ENCODE results near the gene CEP44.
A peak's percentile ranks its signal among the peaks of the same experiment; 100 is the strongest.
"Not testable (repeated sequence)": the region's sequence is repeated elsewhere in the genome, so short reads cannot be mapped to it uniquely, and the experiment has no call there.

The CEP44 gene

GRCh38 chr4:174279433-174280155, 4.1 kb upstream of the CEP44 start:
- no peak for DNase-seq

- DNase-seq = no peak
Observed at GRCh38 chr4:174281182-174281737, 2.5 kb upstream of the CEP44 start.

GRCh38 chr4:174281901-174282300, 1.8 kb upstream of the CEP44 start:
- no peak for DNase-seq

GRCh38 chr4:174282836-174283506, 740 bp upstream of the CEP44 start:
- DNase-seq = peak; percentile 64

- DNase-seq = no peak
Observed at GRCh38 chr4:174284487-174284886, 776 bp downstream of the CEP44 start.

- no peak for DNase-seq
Observed at GRCh38 chr4:174286870-174287269, 3.2 kb downstream of the CEP44 start.

GRCh38 chr4:174292473-174292872, 8.8 kb downstream of the CEP44 start:
- no peak for DNase-seq

- DNase-seq = not testable (repeated sequence)
Observed at GRCh38 chr4:174294641-174295040, 10.9 kb downstream of the CEP44 start.

- not testable (repeated sequence) for DNase-seq
Observed at GRCh38 chr4:174295142-174295541, 11.4 kb downstream of the CEP44 start.

GRCh38 chr4:174303687-174304086, 20.0 kb downstream of the CEP44 start:
- no peak for DNase-seq

GRCh38 chr4:174304664-174305063, 21.0 kb downstream of the CEP44 start:
- DNase-seq = no peak

GRCh38 chr4:174305961-174306360, 22.2 kb downstream of the CEP44 start:
- DNase-seq = no peak

- no peak for DNase-seq
Observed at GRCh38 chr4:174307694-174308093, 24.0 kb downstream of the CEP44 start.

GRCh38 chr4:174312993-174313392, 29.3 kb downstream of the CEP44 start:
- DNase-seq = no peak

GRCh38 chr4:174314274-174314673, 30.6 kb downstream of the CEP44 start:
- DNase-seq = no peak

- DNase-seq = no peak
Observed at GRCh38 chr4:174314770-174315169, 31.1 kb downstream of the CEP44 start.

- no peak for DNase-seq
Observed at GRCh38 chr4:174316546-174316945, 32.8 kb downstream of the CEP44 start.

GRCh38 chr4:174316954-174317353, 33.2 kb downstream of the CEP44 start:
- no peak for DNase-seq

GRCh38 chr4:174317531-174317930, 33.8 kb downstream of the CEP44 start:
- no peak for DNase-seq

- DNase-seq = no peak
Observed at GRCh38 chr4:174318829-174319764, 35.4 kb downstream of the CEP44 start.

- no peak for DNase-seq
Observed at GRCh38 chr4:174320494-174321199, 36.9 kb downstream of the CEP44 start.

GRCh38 chr4:174324236-174324635, 40.5 kb downstream of the CEP44 start:
- no peak for DNase-seq
